ENCODE results near the gene P3H2. TPM values are rescaled to one million over a fixed set of nuclear protein-coding genes. Genes with fewer than 3 reads are reported as not detected.
"Not testable (repeated sequence)": the region's sequence is repeated elsewhere in the genome, so short reads cannot be mapped to it uniquely, and the experiment has no call there.

Gene P3H2
- total and polyA plus RNA-seq, 5 donors: 1.7 to 4.1 (median 3.3) TPM

DNA sequence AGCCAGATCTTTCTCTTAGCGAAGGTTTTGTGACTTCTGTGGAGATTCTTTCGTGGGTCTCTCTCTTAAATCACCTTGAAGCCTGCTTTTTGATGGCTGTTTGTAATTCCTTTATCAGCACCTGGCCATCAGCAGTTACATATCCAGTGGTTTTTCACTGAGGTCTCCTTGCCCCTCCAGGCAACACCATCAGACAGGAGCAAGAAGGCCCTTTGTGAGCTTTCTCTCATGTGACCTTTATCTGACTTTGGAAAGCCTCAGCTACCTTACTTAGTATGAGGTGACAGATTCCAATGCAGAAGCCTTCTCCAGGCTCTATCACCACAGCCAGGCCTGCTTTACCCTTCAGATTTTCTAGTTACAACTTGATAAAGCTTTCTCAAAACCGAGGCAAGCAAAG lies 30.0 kb upstream of the P3H2 start:
- Histone ChIP-seq H3K27ac (ENCODE audit: low read length) (no peak overlapping the region), H3K27me3 (ENCODE audit: control insufficient read depth, insufficient read depth) (no peaks in the 10 kb centered on the region), H3K4me3 (ENCODE audit: low read length) (no peak overlapping the region), H3K9me3 (ENCODE audit: control insufficient read depth, low read length) (no peaks in the 10 kb centered on the region), H3K4me1 (ENCODE audit: control insufficient read depth, insufficient read depth, low read length) (no peaks in the 10 kb centered on the region)
- ATAC-seq (no peak), DNase-seq (no peak)
- WGBS: 59% methylated on average over 3 of the region's 3 CpGs
- intact Hi-C loops (cut with DNase I): no loop called here

DNA sequence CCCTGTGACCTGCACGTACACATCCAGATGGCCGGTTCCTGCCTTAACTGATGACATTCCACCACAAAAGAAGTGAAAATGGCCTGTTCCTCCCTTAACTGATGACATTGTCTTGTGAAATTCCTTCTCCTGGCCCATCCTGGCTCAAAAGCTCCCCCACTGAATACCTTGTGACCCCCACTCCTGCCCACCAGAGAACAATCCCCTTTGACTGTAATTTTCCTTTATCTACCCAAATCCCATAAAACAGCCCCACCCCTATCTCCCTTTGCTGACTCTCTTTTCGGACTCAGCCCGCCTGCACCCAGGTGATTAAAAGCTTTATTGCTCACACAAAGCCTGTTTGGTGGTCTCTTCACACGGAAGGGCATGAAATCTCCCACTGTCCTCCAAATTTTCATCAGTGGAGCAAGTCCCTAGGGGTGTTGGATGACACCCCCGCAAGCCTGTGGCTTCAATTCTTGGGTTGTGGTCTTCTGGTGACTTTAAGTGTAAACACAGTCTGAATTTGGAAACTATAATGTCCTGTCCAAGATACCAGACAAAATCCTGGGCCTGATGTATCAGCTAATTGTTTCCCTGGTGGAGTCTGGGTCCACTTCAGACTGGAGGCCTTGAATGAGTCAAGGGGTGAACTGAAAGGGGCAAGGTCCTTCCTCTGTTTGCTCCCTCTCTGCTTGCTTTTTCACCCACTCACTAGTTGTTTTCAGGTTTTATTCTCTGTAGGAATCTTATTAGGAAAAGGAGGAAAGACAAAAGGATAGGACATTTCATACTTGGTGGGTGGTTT lies 29.3 kb upstream of the P3H2 start:
- ATAC-seq; H3K4me3 ChIP-seq (ENCODE audit: low read length); H3K4me1 ChIP-seq (ENCODE audit: control insufficient read depth, insufficient read depth, low read length); intact Hi-C loops (cut with DNase I); H3K9me3 ChIP-seq (ENCODE audit: control insufficient read depth, low read length); H3K27me3 ChIP-seq (ENCODE audit: control insufficient read depth, insufficient read depth); H3K27ac ChIP-seq (ENCODE audit: low read length); DNase-seq: not testable (repeated sequence)
- 86% methylated on average over 6 of the region's 6 CpGs for WGBS

DNA sequence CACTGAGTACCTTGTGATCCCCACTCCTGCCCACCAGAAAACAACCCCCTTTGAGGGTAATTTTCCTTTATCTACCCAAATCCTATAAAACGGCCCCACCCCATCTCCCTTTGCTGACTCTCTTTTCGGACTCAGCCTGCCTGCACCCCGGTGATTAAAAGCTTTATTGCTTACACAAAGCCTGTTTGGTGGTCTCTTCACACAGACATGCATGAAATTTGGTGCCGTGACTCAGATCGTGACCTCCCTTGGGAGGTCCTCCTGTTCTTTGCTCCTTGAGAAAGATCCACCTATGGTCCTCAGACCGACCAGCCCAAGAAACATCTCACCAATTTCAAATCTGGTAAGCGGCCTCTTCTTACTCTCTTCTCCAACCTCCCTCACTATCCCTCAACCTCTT lies 24.1 kb upstream of the P3H2 start:
- H3K27ac ChIP-seq (ENCODE audit: low read length); H3K4me3 ChIP-seq (ENCODE audit: low read length); H3K9me3 ChIP-seq (ENCODE audit: control insufficient read depth, low read length); DNase-seq; H3K27me3 ChIP-seq (ENCODE audit: control insufficient read depth, insufficient read depth); ATAC-seq; H3K4me1 ChIP-seq (ENCODE audit: control insufficient read depth, insufficient read depth, low read length); intact Hi-C loops (cut with DNase I): not testable (repeated sequence)
- 84% methylated on average over 7 of the region's 7 CpGs for WGBS

DNA sequence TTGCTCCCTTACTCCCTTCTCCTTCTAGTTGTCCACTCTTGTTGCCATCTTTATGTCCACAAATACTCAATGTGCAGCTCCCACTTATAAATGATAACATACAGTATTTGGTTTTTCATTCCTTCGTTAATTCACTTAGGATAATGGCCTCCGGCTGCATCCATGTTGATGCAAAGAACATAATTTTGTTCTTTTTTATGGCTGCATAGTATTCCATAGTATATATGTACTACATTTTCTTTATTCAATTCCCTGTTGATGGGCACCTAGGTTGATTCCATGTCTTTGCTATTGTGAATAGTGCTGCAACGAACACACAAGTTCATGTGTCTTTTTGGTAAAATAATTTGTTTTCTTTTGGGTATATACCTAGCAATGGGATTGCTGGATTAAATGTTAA lies 21.3 kb upstream of the P3H2 start:
- Histone ChIP-seq H3K4me1 (ENCODE audit: control insufficient read depth, insufficient read depth, low read length) (no peaks in the 10 kb centered on the region), H3K9me3 (ENCODE audit: control insufficient read depth, low read length) (no peaks in the 10 kb centered on the region), H3K27me3 (ENCODE audit: control insufficient read depth, insufficient read depth) (no peaks in the 10 kb centered on the region), H3K4me3 (ENCODE audit: low read length) (no peak overlapping the region), H3K27ac (ENCODE audit: low read length) (no peak overlapping the region)
- WGBS: 91% methylated on average over 3 of the region's 3 CpGs
- intact Hi-C loops (cut with DNase I): no loop called here
- DNase-seq: no peak
- ATAC-seq: no peak

DNA sequence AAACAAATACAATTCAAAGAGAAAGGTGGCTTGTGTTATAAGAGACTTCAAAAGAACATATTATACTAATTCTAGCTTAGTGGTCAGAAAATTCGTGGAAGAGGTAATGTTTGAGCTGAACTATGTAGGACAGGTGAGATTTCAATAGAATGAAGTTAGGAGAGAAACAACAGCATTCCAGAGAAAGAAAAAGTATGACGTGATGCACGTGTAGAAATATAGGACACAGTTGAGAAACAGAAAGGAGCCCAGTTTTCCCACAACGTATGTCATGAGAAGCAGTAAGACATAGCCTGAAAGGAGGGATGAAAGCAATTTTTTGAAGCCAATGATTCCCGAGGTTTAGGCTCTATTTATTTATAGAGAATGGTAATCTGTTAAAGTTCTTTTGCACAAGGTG lies 18.7 kb upstream of the P3H2 start:
- Histone ChIP-seq H3K27me3 (ENCODE audit: control insufficient read depth, insufficient read depth) (no peaks in the 10 kb centered on the region), H3K9me3 (ENCODE audit: control insufficient read depth, low read length) (no peaks in the 10 kb centered on the region), H3K4me3 (ENCODE audit: low read length) (no peak overlapping the region), H3K4me1 (ENCODE audit: control insufficient read depth, insufficient read depth, low read length) (no peaks in the 10 kb centered on the region), H3K27ac (ENCODE audit: low read length) (no peak overlapping the region)
- no peak for DNase-seq
- 72% methylated on average over 5 of the region's 5 CpGs for WGBS
- intact Hi-C loops (cut with DNase I): no loop called here
- ATAC-seq: no peak

DNA sequence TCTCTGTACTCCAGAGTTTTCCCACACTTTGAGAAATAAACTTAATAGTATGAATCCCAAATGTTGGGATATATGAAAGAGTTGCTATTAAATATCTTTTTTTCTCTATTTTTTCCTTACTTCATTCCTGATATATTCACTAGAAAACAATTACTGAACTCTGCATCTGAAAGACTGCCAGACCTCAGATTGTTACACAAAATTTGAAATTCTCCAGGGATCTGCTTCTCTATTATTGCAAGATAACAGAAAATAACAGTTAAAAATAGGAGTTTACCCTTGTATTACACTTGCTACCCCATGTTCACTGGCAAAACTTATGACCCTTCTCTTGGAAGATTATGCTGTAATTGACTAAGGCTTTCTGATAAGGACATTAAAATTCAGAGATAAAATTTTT lies 11.7 kb upstream of the P3H2 start:
- no peaks in the 10 kb centered on the region for H3K9me3 ChIP-seq (ENCODE audit: control insufficient read depth, low read length)
- ATAC-seq: peak in 1 of 2 donors; percentile 48
- DNase-seq: no peak

DNA sequence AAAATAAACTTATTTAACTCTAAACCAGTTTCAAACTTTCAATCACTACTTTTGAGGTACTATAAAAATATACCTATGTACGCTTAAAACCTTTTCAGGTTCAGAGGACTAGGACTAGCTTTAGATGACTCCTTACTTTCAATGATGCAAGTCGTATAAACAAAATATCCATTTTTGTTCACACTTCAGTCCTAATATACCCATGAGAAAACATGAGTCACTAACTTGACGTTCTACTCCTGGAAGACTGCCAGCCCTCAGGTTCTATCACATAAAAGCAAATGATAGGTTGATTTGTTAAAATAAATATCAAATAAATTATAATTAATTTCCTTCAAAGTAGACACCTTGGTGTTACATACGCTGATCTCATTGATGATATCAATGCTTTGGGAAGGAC lies 10.6 kb upstream of the P3H2 start:
- intact Hi-C loops (cut with DNase I): no loop called here
- Histone ChIP-seq H3K9me3 (ENCODE audit: control insufficient read depth, low read length) (no peaks in the 10 kb centered on the region), H3K4me3 (ENCODE audit: low read length) (no peak overlapping the region), H3K27me3 (ENCODE audit: control insufficient read depth, insufficient read depth) (no peaks in the 10 kb centered on the region), H3K27ac (ENCODE audit: low read length) (no peak overlapping the region), H3K4me1 (ENCODE audit: control insufficient read depth, insufficient read depth, low read length) (no peaks in the 10 kb centered on the region)
- no peak for DNase-seq
- WGBS: 55% methylated on average over 4 of the region's 4 CpGs
- no peak for ATAC-seq

More for the DNA sequence above, 11.7 kb upstream of the P3H2 start:
- no peaks in the 10 kb centered on the region for H3K4me1 ChIP-seq (ENCODE audit: control insufficient read depth, insufficient read depth, low read length)
- no peak overlapping the region for H3K4me3 ChIP-seq (ENCODE audit: low read length)
- no peak overlapping the region for H3K27ac ChIP-seq (ENCODE audit: low read length)
- intact Hi-C loops (cut with DNase I): no loop called here
- H3K27me3 ChIP-seq (ENCODE audit: control insufficient read depth, insufficient read depth): no peaks in the 10 kb centered on the region

DNA sequence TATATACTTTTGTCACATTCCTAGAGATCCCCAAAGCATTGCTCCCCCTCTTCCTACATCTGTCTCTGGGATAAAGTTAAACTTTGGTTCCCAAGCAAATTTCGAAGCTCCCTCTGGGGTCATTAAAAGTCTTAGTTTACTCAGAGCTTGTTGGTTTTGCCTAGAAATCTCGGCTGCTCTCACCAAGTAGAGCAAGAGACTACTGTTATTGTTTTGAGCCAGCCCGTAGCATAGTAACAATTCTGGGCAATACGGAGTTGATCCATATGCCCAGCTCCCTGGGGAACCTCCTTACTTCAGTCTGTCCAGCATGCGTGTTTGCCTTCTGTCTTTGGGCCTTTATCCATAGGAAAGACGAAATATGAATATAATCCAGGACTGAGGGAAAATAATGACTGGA lies 10.0 kb upstream of the P3H2 start:
- H3K27ac ChIP-seq (ENCODE audit: low read length): no peak overlapping the region
- no peaks in the 10 kb centered on the region for H3K27me3 ChIP-seq (ENCODE audit: control insufficient read depth, insufficient read depth)
- no peaks in the 10 kb centered on the region for H3K4me1 ChIP-seq (ENCODE audit: control insufficient read depth, insufficient read depth, low read length)
- H3K4me3 ChIP-seq (ENCODE audit: low read length): no peak overlapping the region
- ATAC-seq: peak in 1 of 2 donors; percentile 57
- no peaks in the 10 kb centered on the region for H3K9me3 ChIP-seq (ENCODE audit: control insufficient read depth, low read length)
- DNase-seq: no peak
- intact Hi-C loops (cut with DNase I): no loop called here
- 52% methylated on average over 6 of the region's 6 CpGs for WGBS

DNA sequence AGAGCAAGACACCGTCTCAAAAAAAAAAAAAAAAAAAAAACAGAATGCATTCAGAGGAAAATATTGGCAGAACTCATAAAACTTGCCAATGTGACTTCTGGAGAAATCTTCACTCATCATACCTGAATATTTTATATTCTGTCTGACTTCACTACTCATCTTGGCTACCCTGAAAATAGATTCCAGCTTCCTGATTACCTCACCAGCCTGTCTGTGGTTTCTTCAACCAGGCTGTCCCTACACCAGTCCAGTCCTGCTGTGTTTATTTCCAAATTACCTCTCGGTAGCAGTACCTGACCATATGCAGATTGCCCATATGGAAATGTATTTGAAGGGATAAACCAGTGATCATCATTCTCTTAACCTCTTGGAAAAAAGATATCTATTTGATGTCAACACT lies 9.3 kb upstream of the P3H2 start:
- WGBS: 93% methylated on average over 2 of the region's 2 CpGs
- Histone ChIP-seq H3K27me3 (ENCODE audit: control insufficient read depth, insufficient read depth) (no peaks in the 10 kb centered on the region), H3K4me3 (ENCODE audit: low read length) (no peak overlapping the region), H3K27ac (ENCODE audit: low read length) (no peak overlapping the region), H3K4me1 (ENCODE audit: control insufficient read depth, insufficient read depth, low read length) (no peaks in the 10 kb centered on the region), H3K9me3 (ENCODE audit: control insufficient read depth, low read length) (no peaks in the 10 kb centered on the region)
- intact Hi-C loops (cut with DNase I): no loop called here
- DNase-seq (no peak), ATAC-seq (no peak)

DNA sequence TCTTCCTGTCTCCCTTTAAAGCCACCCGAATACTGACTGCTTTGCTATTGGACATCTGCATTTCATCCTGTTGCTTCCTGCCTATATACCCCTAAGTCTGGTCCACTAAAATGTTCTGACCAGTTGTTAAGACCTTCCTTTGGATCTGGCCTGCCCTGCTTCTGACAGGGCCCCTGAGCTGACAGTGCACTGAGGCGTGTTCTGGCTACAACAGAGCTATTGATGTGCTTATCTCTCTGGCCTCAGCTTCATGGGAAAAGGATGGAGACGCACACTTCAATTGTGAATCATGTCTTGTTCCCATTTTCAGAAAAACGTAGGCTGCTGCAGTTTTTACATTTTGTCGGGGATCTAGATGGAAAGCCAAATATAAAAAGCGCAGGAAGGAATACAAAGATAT lies 7.1 kb upstream of the P3H2 start:
- H3K27me3 ChIP-seq (ENCODE audit: control insufficient read depth, insufficient read depth): no peaks in the 10 kb centered on the region
- 63% methylated on average over 6 of the region's 6 CpGs for WGBS
- intact Hi-C loops (cut with DNase I): loop anchor here in 2 of 4 donors (10.0 kb wide), 2 partner anchors 103 to 163 kb away; no protein-coding TSS in a partner anchor
- H3K4me3 ChIP-seq (ENCODE audit: low read length): no peak overlapping the region
- ATAC-seq: peak; percentile 32 to 58
- H3K27ac ChIP-seq (ENCODE audit: low read length): no peak overlapping the region
- no peak for DNase-seq
- no peaks in the 10 kb centered on the region for H3K9me3 ChIP-seq (ENCODE audit: control insufficient read depth, low read length)
- no peaks in the 10 kb centered on the region for H3K4me1 ChIP-seq (ENCODE audit: control insufficient read depth, insufficient read depth, low read length)

DNA sequence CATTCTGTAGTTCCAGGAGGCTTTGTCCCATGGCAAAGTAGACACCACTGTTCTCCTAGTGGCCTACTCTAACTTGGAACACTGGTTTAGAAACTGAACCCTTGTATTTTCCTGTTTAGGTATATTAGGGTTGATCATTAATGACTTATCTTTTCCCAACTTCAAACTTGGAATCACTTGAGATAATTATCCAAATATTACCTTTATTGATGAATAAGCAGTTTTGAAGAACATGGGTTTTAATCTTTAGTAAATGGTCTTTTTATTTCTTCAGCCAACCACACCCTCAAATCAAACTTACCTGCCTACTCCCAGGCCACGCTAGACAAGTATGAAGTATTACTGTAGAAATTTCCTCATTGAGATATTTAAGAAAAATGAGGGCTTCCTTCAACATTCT lies 6.5 kb upstream of the P3H2 start:
- intact Hi-C loops (cut with DNase I): loop anchor here in 2 of 4 donors (10.0 kb wide), 2 partner anchors 102 to 162 kb away; no protein-coding TSS in a partner anchor
- WGBS: 82% methylated on average over 1 of the region's 1 CpG

More for the DNA sequence above, 6.5 kb upstream of the P3H2 start:
- H3K27ac ChIP-seq (ENCODE audit: low read length): no peak overlapping the region
- no peak overlapping the region for H3K4me3 ChIP-seq (ENCODE audit: low read length)
- H3K4me1 ChIP-seq (ENCODE audit: control insufficient read depth, insufficient read depth, low read length): no peaks in the 10 kb centered on the region
- ATAC-seq (no peak), DNase-seq (no peak)
- no peaks in the 10 kb centered on the region for H3K27me3 ChIP-seq (ENCODE audit: control insufficient read depth, insufficient read depth)
- no peaks in the 10 kb centered on the region for H3K9me3 ChIP-seq (ENCODE audit: control insufficient read depth, low read length)
